ENCODE data around the gene SYNJ2. TPM values are rescaled to one million over a fixed set of nuclear protein-coding genes. Genes with fewer than 3 reads are reported as not detected.

Gene SYNJ2
- total RNA-seq, 1 experiment from 2014 or later, result 24.5 TPM

- no peak overlapping the region for H2BK5ac ChIP-seq (ENCODE audit: insufficient read length, low read length)
- no peaks in the 10 kb centered on the region for H4K20me1 ChIP-seq (ENCODE audit: control insufficient read depth, insufficient read depth, insufficient read length)
- H4K91ac ChIP-seq (ENCODE audit: insufficient read length, low read depth, low read length), result no peak overlapping the region
- H3T11ph ChIP-seq (ENCODE audit: low read length), result no peak overlapping the region
- no peaks in the 10 kb centered on the region for H3K27me3 Mint-ChIP-seq (ENCODE audit: low read depth)
- peaks cover 24 to 33% of the 10 kb centered on the region in 2 experiments for H3K4me1 Mint-ChIP-seq
- no peak overlapping the region for H3K27ac Mint-ChIP-seq
- peaks cover 6% of the 10 kb centered on the region for H3K9me3 ChIP-seq (ENCODE audit: control insufficient read depth, low read depth, low read length)
- no peak overlapping the region for H4K8ac ChIP-seq (replicated peaks; ENCODE audit: insufficient read length, low read depth, low read length)
- H3K56ac ChIP-seq (ENCODE audit: insufficient read length, low read depth, low read length), result no peak overlapping the region
- no peak for DNase-seq
- no peak overlapping the region for H4K5ac ChIP-seq (ENCODE audit: insufficient read length, low read depth, low read length)
- TF ChIP-seq, protein P1, sequence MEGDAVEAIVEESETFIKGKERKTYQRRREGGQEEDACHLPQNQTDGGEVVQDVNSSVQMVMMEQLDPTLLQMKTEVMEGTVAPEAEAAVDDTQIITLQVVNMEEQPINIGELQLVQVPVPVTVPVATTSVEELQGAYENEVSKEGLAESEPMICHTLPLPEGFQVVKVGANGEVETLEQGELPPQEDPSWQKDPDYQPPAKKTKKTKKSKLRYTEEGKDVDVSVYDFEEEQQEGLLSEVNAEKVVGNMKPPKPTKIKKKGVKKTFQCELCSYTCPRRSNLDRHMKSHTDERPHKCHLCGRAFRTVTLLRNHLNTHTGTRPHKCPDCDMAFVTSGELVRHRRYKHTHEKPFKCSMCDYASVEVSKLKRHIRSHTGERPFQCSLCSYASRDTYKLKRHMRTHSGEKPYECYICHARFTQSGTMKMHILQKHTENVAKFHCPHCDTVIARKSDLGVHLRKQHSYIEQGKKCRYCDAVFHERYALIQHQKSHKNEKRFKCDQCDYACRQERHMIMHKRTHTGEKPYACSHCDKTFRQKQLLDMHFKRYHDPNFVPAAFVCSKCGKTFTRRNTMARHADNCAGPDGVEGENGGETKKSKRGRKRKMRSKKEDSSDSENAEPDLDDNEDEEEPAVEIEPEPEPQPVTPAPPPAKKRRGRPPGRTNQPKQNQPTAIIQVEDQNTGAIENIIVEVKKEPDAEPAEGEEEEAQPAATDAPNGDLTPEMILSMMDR (conservative IDR thresholded peaks at IDR 0.05), result no peak
- H3K23me2 ChIP-seq (ENCODE audit: insufficient read length, low read depth, low read length, poor library complexity, severe bottlenecking), result no peaks in the 10 kb centered on the region
- H3K36me3 Mint-ChIP-seq (ENCODE audit: insufficient read depth in 1 of 3, low read depth in 3 of 3), result peaks cover 14 to 24% (median 19%) of the 10 kb centered on the region in 3 experiments
- no peak overlapping the region for H2BK12ac ChIP-seq (ENCODE audit: insufficient read length, low read depth, low read length)
- WGBS (ENCODE audit: extremely low coverage, insufficient read length, low lambda C conversion rate), result no CpG with 5 or more reads among the region's 12 CpGs
- H3K9ac ChIP-seq (ENCODE audit: extremely low read depth, insufficient read length, low read length), result no peak overlapping the region
- no peaks in the 10 kb centered on the region for H3K79me2 ChIP-seq (ENCODE audit: insufficient read depth, low read length)
- no peaks in the 10 kb centered on the region for H3K79me1 ChIP-seq (ENCODE audit: insufficient read depth, low read depth, low read length, poor library complexity, severe bottlenecking)
- H3K4me3 Mint-ChIP-seq, result no peak overlapping the region
- no peak overlapping the region for H3K14ac ChIP-seq (ENCODE audit: insufficient read depth, low read length)
- H3K27me3 ChIP-seq (ENCODE audit: insufficient read depth, low read length), result no peaks in the 10 kb centered on the region
- H2BK120ac ChIP-seq (ENCODE audit: low read depth, low read length, poor library complexity, severe bottlenecking), result no peak overlapping the region
- no peak overlapping the region for H2AFZ ChIP-seq (ENCODE audit: low read length)
- H2BK20ac ChIP-seq (ENCODE audit: low read depth, low read length, poor library complexity, severe bottlenecking), result no peak overlapping the region
- H3K4me1 ChIP-seq (ENCODE audit: insufficient read depth, low read length), result 0 out of 2 replicates have a peak, but pooled peaks cover 3% of the 10 kb centered on the region
- no peak overlapping the region for H2AK5ac ChIP-seq (ENCODE audit: insufficient read length, low read length)
- no peak overlapping the region for H3K18ac ChIP-seq (ENCODE audit: insufficient read length, low read depth, low read length)
- H3K23ac ChIP-seq (ENCODE audit: insufficient read length, low read depth, low read length), result no peak overlapping the region
- no peak overlapping the region for H3K27ac ChIP-seq (ENCODE audit: insufficient read length, low read depth, low read length)
- no peak overlapping the region for H2BK15ac ChIP-seq (ENCODE audit: low read depth, low read length)
- H3K4ac ChIP-seq (ENCODE audit: low read depth, low read length), result no peak overlapping the region
- H3K4me2 ChIP-seq (ENCODE audit: insufficient read depth, insufficient read length, low read length), result no peak overlapping the region
- peaks cover 24 to 25% of the 10 kb centered on the region in 2 experiments for H3K9me3 Mint-ChIP-seq
Observed at GRCh38 chr6:157962601-157963302, 18.9 kb upstream of the SYNJ2 start.
